Mesenchymal stem cell (in vitro differentiated cells and primary cell): ENCODE results near the gene CPM.
A peak's percentile ranks its signal among the peaks of the same experiment; 100 is the strongest.

Experiments
- DNase-seq: peaks from one replicate; pipeline ENCODE4 v3.0.0-alpha.2; 2013
- H2AFZ ChIP-seq: one replicate; pipeline ENCODE4 v1.6.1; 2013; ENCODE audit warnings: low read depth, mild to moderate bottlenecking, control low read depth, inconsistent platforms, low read length, moderate library complexity
- H2AK5ac ChIP-seq: 2 replicates; pipeline ENCODE4 v1.6.1; 2013; ENCODE audit warnings: low read length, moderate library complexity, mild to moderate bottlenecking, inconsistent platforms; ENCODE audit not compliant: severe bottlenecking
- H2BK120ac ChIP-seq: one replicate; pipeline ENCODE4 v1.6.1; 2013; ENCODE audit warnings: low read depth, mild to moderate bottlenecking, inconsistent platforms, low read length, moderate library complexity
- H2BK12ac ChIP-seq, 2 experiments: one replicate each; pipeline ENCODE4 v1.6.1; 2013; ENCODE audit warnings: inconsistent platforms in 2 of 2, low read length in 2 of 2, mild to moderate bottlenecking in 2 of 2, moderate library complexity in 2 of 2, control low read depth in 1 of 2
- H2BK15ac ChIP-seq: one replicate; pipeline ENCODE4 v1.6.1; 2013; ENCODE audit warnings: mild to moderate bottlenecking, low read depth, inconsistent platforms; ENCODE audit not compliant: poor library complexity, severe bottlenecking
- H2BK5ac ChIP-seq: 2 replicates; pipeline ENCODE4 v1.6.1; 2013; ENCODE audit warnings: low read depth, mild to moderate bottlenecking, low read length, control low read depth, inconsistent platforms; ENCODE audit not compliant: poor library complexity, severe bottlenecking
- H3K14ac ChIP-seq, 2 experiments: one replicate each; pipeline ENCODE4 v1.6.1; 2013; ENCODE audit warnings: inconsistent platforms in 2 of 2, low read length in 2 of 2, control low read depth in 1 of 2, mild to moderate bottlenecking in 1 of 2, moderate library complexity in 1 of 2
- H3K18ac ChIP-seq, 2 experiments: one replicate each; pipeline ENCODE4 v1.6.1; 2013; ENCODE audit warnings: inconsistent platforms in 2 of 2, low read length in 2 of 2, control low read depth in 1 of 2, low read depth in 1 of 2, mild to moderate bottlenecking in 1 of 2
- H3K23ac ChIP-seq, 2 experiments: one replicate each; pipeline ENCODE4 v1.6.1; 2013; ENCODE audit warnings: inconsistent platforms in 2 of 2, low read length in 2 of 2, mild to moderate bottlenecking in 2 of 2, moderate library complexity in 2 of 2, control low read depth in 1 of 2
- H3K27ac ChIP-seq: 2 replicates; pipeline ENCODE4 v1.5.1; 2013; ENCODE audit warnings: mild to moderate bottlenecking, moderate library complexity, low read length, control low read depth, inconsistent platforms; ENCODE audit not compliant: poor library complexity, severe bottlenecking
- H3K27me3 ChIP-seq, 2 experiments: 2 replicates each; pipeline versions ENCODE4 v1.6.1 to v1.7.0; 2013; ENCODE audit warnings: low read length in 2 of 2, mild to moderate bottlenecking in 2 of 2, moderate library complexity in 2 of 2, control low read depth in 1 of 2, inconsistent platforms in 1 of 2; ENCODE audit not compliant: control insufficient read depth in 1 of 2, insufficient read depth in 1 of 2
- H3K36me3 ChIP-seq, 2 experiments: 2 replicates each; pipeline versions ENCODE4 v1.6.1 to v1.7.0; 2013; ENCODE audit warnings: low read length in 2 of 2, control low read depth in 1 of 2, inconsistent platforms in 1 of 2, low read depth in 1 of 2, mild to moderate bottlenecking in 1 of 2; ENCODE audit not compliant: insufficient read depth in 2 of 2, control insufficient read depth in 1 of 2
- H3K4ac ChIP-seq, 2 experiments: one replicate each; pipeline ENCODE4 v1.6.1; 2013; ENCODE audit warnings: inconsistent platforms in 2 of 2, low read length in 2 of 2, mild to moderate bottlenecking in 2 of 2, moderate library complexity in 2 of 2, control low read depth in 1 of 2, low read depth in 1 of 2
- H3K4me1 ChIP-seq: 2 replicates; pipeline ENCODE4 v1.6.1; 2013; ENCODE audit warnings: low read depth, low read length, control low read depth; ENCODE audit not compliant: control insufficient read depth, insufficient read depth
- H3K4me2 ChIP-seq: 2 replicates; pipeline ENCODE4 v1.6.1; 2013; ENCODE audit warnings: low read length, mild to moderate bottlenecking, inconsistent platforms; ENCODE audit not compliant: poor library complexity, severe bottlenecking
- H3K4me3 ChIP-seq, 2 experiments: 2 replicates each; pipeline versions ENCODE4 v1.5.1 to v1.7.0; 2013; ENCODE audit warnings: low read length in 2 of 2, mild to moderate bottlenecking in 2 of 2, control low read depth in 1 of 2, low read depth in 1 of 2; ENCODE audit not compliant: insufficient read depth in 1 of 2
- H3K79me1 ChIP-seq: replicated peaks from 2 replicates; pipeline ENCODE4 v1.6.1; 2013; ENCODE audit warnings: mild to moderate bottlenecking, control low read depth, low read length, inconsistent platforms; ENCODE audit not compliant: poor library complexity, severe bottlenecking
- H3K9ac ChIP-seq: 2 replicates; pipeline ENCODE4 v1.7.0; 2013; ENCODE audit warnings: mild to moderate bottlenecking, low read length, moderate library complexity
- H3K9me3 ChIP-seq: 2 replicates; pipeline ENCODE4 v1.7.0; 2013; ENCODE audit warnings: mild to moderate bottlenecking, low read length; ENCODE audit not compliant: control insufficient read depth
- H4K8ac ChIP-seq: one replicate; pipeline ENCODE4 v1.6.1; 2013; ENCODE audit warnings: inconsistent platforms, mild to moderate bottlenecking, low read length, moderate library complexity
- H4K91ac ChIP-seq: one replicate; pipeline ENCODE4 v1.6.1; 2013; ENCODE audit warnings: mild to moderate bottlenecking, low read length, inconsistent platforms
- WGBS: methylation state at CpG from one replicate; pipeline ENCODE4 v1.1.7; 2013; ENCODE audit warnings: mixed read lengths; 5-methylcytosine and 5-hydroxymethylcytosine counted together

Gene CPM

DNA sequence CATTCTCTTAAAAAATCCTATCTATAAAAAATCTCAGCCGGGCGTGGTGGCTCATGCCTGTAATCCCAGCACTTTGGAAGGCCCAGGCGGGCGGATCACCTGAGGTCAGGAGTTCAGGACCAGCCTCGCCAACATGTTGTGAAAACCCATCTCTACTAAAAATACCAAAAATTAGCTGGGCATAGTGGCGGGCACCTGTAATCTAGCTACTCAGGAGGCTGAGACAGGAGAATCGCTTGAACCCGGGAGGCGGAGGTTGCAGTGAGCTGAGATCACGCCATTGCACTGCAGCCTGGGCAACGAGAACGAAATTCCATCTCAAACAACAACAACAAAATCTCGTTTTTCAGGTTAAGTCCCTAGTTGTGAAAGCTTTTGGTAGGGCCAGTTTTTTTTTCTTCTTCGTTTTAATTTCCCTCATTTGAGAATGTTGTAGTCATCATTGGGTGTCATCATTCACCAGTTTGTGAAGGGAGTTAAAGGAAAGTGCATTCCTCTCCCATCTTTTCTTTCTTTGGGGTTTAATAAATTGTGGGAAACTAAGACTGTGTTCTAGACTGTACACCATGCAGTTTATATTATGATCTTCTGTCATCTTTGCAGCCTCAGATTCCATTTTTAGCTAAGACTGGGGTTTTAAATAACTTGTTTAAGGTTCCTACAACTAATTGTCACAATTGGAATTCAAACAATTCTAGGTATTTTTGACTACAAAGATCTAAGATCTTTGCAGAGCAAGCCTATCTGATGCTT lies 101.0 kb downstream of the CPM start:
- WGBS, result 95% methylated on average over 12 of the region's 14 CpGs

GRCh38 chr12:68831272-68831671 lies 101.7 kb downstream of the CPM start:
- Histone ChIP-seq H3K9ac (peak overlapping the region; percentile 45), H3K27ac (peak overlapping the region; percentile 10), H2AFZ (no peak overlapping the region), H3K23ac (peak overlapping the region in 1 of 2 experiments; percentile 60), H2BK12ac (no peak overlapping the region), H3K36me3 (peaks cover 36 to 93% of the 10 kb centered on the region in 2 experiments), H2BK5ac (no peak overlapping the region), H3K4me3 (no peak overlapping the region), H3K9me3 (no peaks in the 10 kb centered on the region), H2BK15ac (no peak overlapping the region), H2AK5ac (no peak overlapping the region), H3K4me1 (peaks cover 3% of the 10 kb centered on the region), H3K18ac (no peak overlapping the region), H4K91ac (no peak overlapping the region), H2BK120ac (no peak overlapping the region), H3K4me2 (no peak overlapping the region), H4K8ac (no peak overlapping the region), H3K4ac (no peak overlapping the region), H3K27me3 (no peaks in the 10 kb centered on the region), H3K14ac (no peak overlapping the region), H3K79me1 (peaks cover 10% of the 10 kb centered on the region)
- no peak for DNase-seq
- WGBS, result 92% methylated on average over 5 of the region's 6 CpGs

More for the DNA sequence above, 101.0 kb downstream of the CPM start:
- H3K79me1 ChIP-seq, result peaks cover 10% of the 10 kb centered on the region
- no peak overlapping the region for H2AK5ac ChIP-seq
- no peak overlapping the region for H2BK12ac ChIP-seq
- no peak for DNase-seq
- no peaks in the 10 kb centered on the region for H3K27me3 ChIP-seq
- H2BK5ac ChIP-seq, result no peak overlapping the region
- H4K91ac ChIP-seq, result no peak overlapping the region
- H3K27ac ChIP-seq, result no peak overlapping the region
- peaks cover 3% of the 10 kb centered on the region for H3K4me1 ChIP-seq
- no peak overlapping the region for H4K8ac ChIP-seq
- no peak overlapping the region for H2BK15ac ChIP-seq
- no peak overlapping the region for H3K4me3 ChIP-seq
- no peak overlapping the region for H3K14ac ChIP-seq
- H3K4me2 ChIP-seq, result no peak overlapping the region
- H2BK120ac ChIP-seq, result no peak overlapping the region
- H3K4ac ChIP-seq, result no peak overlapping the region
- H3K36me3 ChIP-seq, result peaks cover 34 to 95% of the 10 kb centered on the region in 2 experiments
- H3K18ac ChIP-seq, result no peak overlapping the region
- H2AFZ ChIP-seq, result no peak overlapping the region
- H3K23ac ChIP-seq, result no peak overlapping the region
- peak overlapping the region; percentile 45 for H3K9ac ChIP-seq
- H3K9me3 ChIP-seq, result no peaks in the 10 kb centered on the region

- H4K91ac ChIP-seq, result no peak overlapping the region
- no peak overlapping the region for H2BK12ac ChIP-seq
- no peak overlapping the region for H2BK15ac ChIP-seq
- peak overlapping the region; percentile 83 for H3K9ac ChIP-seq
- H2BK5ac ChIP-seq, result no peak overlapping the region
- WGBS, result 97% methylated on average over 5 of the region's 7 CpGs
- H3K14ac ChIP-seq, result no peak overlapping the region
- no peaks in the 10 kb centered on the region for H3K27me3 ChIP-seq
- no peak overlapping the region for H2AK5ac ChIP-seq
- no peak overlapping the region for H3K23ac ChIP-seq
- DNase-seq, result no peak
- no peaks in the 10 kb centered on the region for H3K9me3 ChIP-seq
- H2AFZ ChIP-seq, result no peak overlapping the region
- H3K4me1 ChIP-seq, result peaks cover 4% of the 10 kb centered on the region
- H3K36me3 ChIP-seq, result peaks cover 39 to 93% of the 10 kb centered on the region in 2 experiments
- H3K27ac ChIP-seq, result no peak overlapping the region
- H2BK120ac ChIP-seq, result no peak overlapping the region
- no peak overlapping the region for H3K4me3 ChIP-seq
- no peak overlapping the region for H3K18ac ChIP-seq
- peaks cover 9% of the 10 kb centered on the region for H3K79me1 ChIP-seq
- no peak overlapping the region for H3K4ac ChIP-seq
- H3K4me2 ChIP-seq, result no peak overlapping the region
- H4K8ac ChIP-seq, result no peak overlapping the region
These were observed 104.3 kb downstream of the CPM start for GRCh38 chr12:68828672-68829068.

GRCh38 chr12:68827895-68828671 lies 104.9 kb downstream of the CPM start:
- WGBS, result 97% methylated on average over 3 of the region's 5 CpGs
- DNase-seq, result no peak
- Histone ChIP-seq H4K91ac (no peak overlapping the region), H3K9me3 (no peaks in the 10 kb centered on the region), H3K27ac (no peak overlapping the region), H2AK5ac (no peak overlapping the region), H4K8ac (no peak overlapping the region), H3K4ac (no peak overlapping the region), H3K4me3 (no peak overlapping the region), H3K9ac (peak overlapping the region; percentile 83), H3K36me3 (peaks cover 39 to 95% of the 10 kb centered on the region in 2 experiments), H2BK12ac (no peak overlapping the region), H3K4me1 (peaks cover 4% of the 10 kb centered on the region), H3K18ac (no peak overlapping the region), H3K79me1 (peaks cover 7% of the 10 kb centered on the region), H3K27me3 (no peaks in the 10 kb centered on the region), H2AFZ (no peak overlapping the region), H3K4me2 (no peak overlapping the region), H2BK120ac (no peak overlapping the region), H2BK5ac (no peak overlapping the region), H2BK15ac (no peak overlapping the region), H3K23ac (no peak overlapping the region), H3K14ac (no peak overlapping the region)
